GM12872 (cell line): ENCODE measurements around the gene GALNT9.

Experiments
- TF ChIP-seq, protein P1 (sequence below): IDR thresholded peaks from 3 replicates; pipeline ENCODE4 v1.5.1; 2011; ENCODE audit warnings: low read depth, mild to moderate bottlenecking, low read length, moderate library complexity; ENCODE audit not compliant: insufficient read depth

The GALNT9 gene

GRCh38 chr12:132171968-132172521 lies 157.3 kb downstream of the GALNT9 start:
- TF ChIP-seq, protein P1, sequence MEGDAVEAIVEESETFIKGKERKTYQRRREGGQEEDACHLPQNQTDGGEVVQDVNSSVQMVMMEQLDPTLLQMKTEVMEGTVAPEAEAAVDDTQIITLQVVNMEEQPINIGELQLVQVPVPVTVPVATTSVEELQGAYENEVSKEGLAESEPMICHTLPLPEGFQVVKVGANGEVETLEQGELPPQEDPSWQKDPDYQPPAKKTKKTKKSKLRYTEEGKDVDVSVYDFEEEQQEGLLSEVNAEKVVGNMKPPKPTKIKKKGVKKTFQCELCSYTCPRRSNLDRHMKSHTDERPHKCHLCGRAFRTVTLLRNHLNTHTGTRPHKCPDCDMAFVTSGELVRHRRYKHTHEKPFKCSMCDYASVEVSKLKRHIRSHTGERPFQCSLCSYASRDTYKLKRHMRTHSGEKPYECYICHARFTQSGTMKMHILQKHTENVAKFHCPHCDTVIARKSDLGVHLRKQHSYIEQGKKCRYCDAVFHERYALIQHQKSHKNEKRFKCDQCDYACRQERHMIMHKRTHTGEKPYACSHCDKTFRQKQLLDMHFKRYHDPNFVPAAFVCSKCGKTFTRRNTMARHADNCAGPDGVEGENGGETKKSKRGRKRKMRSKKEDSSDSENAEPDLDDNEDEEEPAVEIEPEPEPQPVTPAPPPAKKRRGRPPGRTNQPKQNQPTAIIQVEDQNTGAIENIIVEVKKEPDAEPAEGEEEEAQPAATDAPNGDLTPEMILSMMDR = no peak

GRCh38 chr12:132171293-132171967 lies 158.0 kb downstream of the GALNT9 start:
- TF ChIP-seq, protein P1 = no peak

GRCh38 chr12:132170637-132171292 lies 158.6 kb downstream of the GALNT9 start:
- TF ChIP-seq, protein P1 = no peak

DNA sequence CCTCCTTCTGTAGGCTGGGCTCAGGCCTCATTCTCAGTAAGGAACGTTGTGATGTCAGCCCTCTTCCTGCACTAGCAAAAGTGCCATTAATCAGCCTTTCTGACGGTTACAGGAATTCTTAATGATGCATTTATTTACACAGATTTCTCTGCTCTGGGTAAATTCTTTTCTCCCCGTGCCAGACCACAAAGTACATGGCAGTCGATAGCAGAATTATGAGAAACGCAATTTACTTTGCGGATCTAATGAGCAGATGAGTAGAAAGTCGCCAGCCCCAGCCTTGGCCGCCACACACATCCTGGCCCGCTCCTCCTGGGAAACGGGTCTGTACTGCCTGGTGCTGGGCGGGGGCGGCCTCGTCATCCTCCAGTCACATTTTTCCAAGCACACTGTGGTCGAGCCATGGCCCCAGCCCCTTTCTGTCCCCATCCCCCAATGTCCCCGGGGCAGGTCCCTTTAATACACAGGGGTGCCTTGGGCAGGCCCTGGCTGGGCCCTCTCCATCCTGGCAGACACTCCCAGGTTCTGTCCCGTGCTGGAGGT lies 159.2 kb downstream of the GALNT9 start:
- TF ChIP-seq, protein P1 = no peak

- TF ChIP-seq, protein P1 = no peak
These were observed 160.0 kb downstream of the GALNT9 start for GRCh38 chr12:132169376-132169775.

DNA sequence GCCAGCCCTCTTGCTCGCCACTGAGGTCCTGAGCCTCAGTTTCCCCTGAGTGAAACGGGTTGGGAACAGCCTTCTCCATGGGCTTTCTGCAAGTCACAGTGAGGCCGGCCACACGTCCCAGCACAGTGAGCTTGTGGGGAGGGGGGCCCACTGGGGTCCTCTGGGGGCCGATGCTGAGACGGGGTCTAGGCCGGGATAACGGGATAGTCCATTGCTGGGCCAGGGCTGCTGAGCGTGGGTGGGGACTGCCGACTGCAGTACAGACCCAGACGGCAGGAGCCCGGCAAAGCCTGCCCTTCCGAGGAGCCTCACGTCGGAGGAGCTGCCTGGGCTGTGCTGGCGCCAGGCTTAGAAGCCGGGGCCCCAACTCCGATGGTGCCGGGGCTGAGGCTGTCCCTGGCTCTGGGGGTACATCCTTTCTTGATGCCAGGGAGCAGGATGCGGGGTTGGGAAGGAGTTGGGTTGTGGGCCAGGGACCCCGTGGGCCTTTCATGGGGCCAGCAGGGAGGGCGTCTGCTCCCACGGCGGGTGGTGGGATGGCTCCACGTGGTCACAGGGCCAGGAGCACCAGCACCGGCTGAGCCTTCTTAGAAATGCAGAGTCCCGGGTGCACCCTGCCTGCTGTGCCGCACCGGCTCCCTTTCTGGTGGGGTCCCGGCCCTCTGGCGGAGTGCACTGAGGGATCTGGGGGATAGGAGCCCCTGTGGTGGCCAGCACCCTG lies 160.9 kb downstream of the GALNT9 start:
- TF ChIP-seq, protein P1 = no peak

DNA sequence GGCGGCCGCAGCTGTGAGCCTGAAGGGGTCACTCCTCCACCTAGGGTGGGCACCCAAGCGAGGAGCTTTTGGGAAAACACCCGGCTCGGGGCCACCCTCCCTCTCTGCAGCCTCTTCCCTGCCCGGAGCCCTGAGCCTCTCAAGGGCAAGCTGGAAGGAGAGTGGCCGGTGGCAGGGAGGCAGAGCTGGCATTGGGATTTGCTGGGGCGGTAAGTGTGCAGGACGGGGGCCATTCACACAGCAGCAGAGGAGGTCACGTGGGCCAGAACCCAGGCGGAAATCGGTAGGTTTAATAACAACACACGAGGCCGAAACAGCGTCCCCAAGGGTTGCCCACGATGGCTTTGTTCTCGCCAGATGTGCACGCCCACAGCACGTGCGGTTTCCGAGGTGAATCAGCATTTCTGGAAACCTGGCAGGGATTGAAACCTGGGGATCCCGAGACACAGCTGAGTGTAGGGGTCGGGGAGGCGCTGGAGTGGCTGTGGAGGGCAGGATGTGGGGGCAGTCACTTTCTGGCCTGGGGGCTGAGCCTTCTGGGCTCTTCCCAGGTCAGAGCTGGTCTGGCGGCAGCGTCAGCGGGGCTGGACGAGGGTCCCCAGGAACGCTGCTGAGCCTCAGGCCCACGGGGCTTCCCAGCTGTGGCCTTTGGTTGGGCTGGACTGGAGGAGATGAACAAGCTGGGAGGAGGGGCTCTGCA lies 161.6 kb downstream of the GALNT9 start:
- TF ChIP-seq, protein P1 = no peak
